Kidney tubule cell (primary cell): ENCODE measurements around the gene KCTD13.
"Not testable (repeated sequence)": the region's sequence is repeated elsewhere in the genome, so short reads cannot be mapped to it uniquely, and the experiment has no call there.

Source experiments
- DNase-seq: peaks from one replicate; pipeline ENCODE4 v3.0.0-alpha.2; 2018; ENCODE audit warnings: low spot score

The KCTD13 gene

DNA sequence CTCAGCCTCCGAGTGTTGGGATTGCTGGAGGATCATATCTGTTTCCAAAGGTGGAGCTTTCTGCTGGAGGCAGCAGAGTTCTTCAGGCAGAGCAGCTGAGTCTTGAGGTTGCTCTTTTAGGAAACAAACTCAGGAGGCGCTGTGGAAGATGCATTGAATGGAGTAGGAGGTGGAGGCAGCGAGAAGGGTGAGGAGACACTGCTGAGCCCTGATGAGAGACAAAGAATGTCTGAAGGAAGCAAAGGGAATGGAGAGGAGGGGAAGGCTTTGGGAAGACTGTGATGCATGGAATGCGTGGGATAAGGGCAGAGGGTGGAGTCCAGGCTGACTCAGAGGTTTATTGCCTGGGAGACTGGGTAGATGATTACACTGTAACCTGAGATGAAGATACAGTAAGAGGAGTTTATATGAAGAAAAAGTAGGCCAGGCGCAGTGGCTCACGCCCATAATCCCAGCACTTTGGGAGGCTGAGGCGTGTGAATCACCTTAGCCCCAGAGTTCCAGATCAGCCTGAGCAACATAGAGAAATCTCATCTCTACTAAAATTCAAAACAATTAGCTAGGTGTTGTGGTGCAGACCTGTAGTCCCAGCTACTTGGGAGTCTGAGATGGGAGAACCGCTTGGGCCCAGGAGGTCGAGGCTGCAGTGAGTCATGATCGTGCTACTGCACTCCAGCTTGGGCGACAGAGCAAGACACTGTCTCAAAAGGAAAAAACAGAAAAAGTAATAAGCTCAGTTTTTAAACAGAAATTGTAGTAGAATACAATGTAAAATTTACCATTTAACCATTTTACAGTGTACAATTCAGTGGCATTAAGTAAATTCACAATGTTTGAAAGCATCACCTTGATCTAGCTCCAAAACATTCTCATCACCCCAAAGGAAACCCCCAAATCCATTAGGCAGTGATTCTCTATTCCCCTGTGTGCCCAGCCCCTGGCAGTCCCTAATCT is 18.1 kb upstream of the KCTD13 start:
- DNase-seq = peak; percentile 99

DNA sequence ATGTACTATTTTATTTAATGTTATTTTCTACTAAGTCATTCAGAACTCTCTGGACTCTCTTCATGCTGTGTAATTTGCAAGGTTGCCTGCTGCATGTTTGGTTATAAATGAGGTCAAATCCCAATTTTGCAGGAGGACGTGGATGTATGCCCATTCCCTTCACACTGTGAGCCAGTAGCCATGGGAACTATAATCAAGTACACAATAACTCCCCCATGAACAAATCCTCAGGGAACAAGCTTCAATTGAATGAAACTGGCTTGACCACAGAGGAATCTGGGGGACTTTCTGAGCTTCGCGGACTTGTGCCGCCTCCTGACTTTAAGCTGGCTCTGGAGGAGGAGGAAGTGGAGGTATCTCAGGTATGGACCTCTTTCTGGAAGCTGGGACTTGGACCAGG is 14.6 kb upstream of the KCTD13 start:
- DNase-seq = no peak

GRCh38 chr16:29931750-29932149 is 5.7 kb upstream of the KCTD13 start:
- DNase-seq = not testable (repeated sequence)

DNA sequence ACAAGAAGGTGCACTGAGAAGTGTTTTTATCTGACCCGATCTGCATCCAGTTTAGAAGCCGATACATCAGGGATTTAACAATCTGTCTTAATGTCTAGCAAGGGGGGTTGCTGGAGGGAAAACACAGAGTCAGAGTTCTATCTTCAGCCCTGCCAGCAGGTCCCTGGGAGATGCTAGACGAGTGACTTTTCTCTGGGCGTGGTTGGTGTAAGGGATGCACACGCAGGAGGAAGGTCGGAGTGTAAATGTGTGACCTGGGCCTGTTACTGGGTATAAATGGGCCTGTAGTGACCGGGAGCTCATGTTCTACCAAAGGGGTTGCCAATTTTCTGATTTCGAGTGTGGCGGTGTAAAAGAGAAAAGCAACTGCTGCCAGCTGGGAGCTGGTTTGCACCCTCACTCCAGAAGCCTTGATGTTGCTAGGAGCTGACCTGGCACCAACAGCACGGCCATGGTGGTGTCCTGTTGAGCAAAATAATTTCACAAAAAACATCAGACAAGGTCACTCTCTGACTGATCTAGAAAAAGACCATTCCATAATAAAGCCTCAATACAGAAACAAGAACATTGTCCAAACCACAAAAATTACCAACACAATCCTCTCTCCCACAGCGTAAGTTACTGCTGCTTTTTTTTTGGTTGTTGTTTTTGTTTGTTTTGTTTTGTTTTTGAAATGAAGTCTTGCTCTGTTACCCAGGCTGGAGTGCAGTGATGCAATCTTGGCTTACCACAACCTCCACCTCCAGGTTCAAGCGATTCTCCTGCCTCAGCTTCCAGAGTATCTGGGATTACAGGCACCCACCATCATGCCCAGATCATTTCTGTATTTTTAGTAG is 1.3 kb upstream of the KCTD13 start:
- DNase-seq = no peak

DNA sequence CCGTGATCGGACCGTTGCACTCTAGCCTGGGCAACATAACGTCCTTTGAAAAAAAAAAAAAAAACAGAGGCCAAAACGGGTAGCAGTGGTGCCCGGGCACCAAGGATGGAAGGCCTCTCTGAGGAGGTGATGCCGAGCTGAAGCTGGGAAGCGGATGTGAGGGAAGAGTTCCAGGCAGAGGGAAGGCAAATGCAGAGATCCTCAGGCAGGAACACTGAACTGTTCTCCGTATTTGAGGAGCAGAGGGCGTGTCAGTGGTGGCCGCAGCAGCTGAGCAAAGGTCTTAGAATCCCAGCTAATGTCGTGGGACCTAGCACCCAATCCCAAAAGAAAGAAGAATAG is 656 bp upstream of the KCTD13 start:
- DNase-seq = peak; percentile 41

DNA sequence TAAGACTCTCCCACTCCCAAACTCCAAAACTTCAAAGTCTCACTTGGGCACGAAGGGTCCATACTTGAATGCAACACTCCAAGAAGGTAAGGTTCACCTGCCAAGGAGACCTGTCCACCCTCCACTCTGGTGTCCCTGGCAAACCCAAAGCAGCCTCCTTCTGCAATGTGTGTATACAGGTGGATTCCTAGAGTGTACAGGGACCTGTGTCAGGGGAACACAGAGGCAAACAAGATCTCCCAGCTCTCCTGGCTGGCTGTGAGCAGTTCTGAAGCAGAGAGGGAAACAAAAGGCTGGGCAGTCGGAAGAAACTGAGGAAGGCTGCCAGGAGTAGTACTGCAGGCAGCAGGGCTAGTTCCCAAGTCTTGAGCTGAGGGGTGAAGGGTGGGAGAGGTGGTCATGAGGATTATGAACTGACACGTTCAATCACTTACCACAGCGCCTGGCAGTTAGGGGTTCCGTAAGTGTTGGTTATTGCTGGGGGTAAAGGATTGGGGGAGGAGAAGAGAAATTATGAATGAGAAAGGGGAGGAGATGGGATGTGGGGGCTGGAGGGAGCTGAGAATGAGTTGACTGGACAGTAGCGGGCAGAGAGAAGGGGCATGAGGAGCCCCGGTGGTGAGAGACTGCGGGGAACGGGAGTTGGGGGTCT is 795 bp downstream of the KCTD13 start:
- no peak for DNase-seq

- DNase-seq = no peak
These were observed 3.0 kb downstream of the KCTD13 start for GRCh38 chr16:29922986-29923501.

DNA sequence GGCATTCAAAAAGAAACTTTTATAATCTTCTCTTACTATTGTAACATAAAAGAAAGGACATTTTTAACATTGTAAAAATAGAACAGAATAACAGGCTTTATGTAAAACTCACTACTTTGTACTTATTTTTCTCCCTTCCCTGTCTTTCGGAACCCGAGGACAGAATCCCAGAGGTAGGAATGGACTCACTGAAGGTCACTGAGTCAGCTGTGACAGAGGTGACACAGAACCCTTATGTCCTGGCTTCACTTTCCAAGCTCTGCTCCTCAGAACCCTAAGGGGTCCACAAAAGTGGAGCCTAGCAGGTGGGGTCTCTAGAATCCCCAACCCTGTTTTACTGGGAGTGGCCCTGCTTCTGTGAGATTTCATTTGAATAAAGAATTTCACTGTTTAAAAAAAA is 3.7 kb downstream of the KCTD13 start:
- no peak for DNase-seq

- DNase-seq = no peak
These were observed 5.0 kb downstream of the KCTD13 start for GRCh38 chr16:29921034-29921385.

GRCh38 chr16:29920288-29921033 is 5.6 kb downstream of the KCTD13 start:
- no peak for DNase-seq

DNA sequence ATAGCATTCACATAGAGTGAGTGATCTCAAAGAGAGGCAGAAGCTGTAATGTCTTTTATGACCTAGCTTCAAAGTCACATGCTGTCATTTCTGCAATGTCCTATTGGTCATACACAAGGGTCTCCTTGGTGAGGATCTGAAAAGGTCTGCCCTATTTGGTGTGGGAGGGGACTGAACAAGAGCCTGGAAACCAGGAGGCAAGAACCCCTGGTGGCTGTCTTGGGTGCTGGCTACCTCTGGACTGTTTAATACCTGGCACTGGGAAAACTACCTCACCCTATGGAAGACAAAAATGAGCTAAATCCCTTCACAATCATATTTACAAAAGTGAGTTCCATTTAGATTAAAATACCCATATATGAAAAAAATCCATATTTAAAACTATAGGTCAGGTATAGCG is 9.0 kb downstream of the KCTD13 start:
- no peak for DNase-seq

DNA sequence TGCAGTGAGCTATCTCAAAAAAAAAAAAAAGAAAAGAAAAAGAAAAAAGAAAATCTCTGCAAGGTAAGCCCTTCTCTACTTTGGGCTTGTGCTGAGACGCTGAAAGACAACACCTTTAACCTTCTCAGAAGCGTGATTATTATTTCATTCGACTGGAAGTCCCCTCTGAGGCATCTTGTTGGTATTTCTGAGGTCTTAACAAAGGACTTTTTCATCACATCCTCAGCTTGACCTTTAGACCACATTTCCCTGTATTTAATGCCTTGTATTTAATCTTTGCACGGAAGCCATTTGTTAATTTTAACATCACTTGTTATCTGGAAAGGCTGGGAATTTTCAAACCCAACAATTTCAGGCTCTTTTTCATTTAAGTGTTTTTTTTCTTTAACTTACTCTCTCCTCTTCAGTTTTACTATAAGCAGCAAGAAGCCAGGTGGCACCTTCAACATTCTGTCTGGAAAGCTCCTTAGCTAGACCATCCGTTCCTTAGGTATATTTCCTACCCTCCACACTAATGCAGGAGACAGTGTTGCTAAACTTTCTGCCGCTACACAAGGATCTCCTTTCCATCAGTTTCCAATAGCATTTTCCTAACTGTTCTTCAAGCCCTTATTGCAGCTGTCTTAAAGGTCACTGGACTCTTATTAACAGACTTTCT is 10.3 kb downstream of the KCTD13 start:
- peak; percentile 86 for DNase-seq

DNA sequence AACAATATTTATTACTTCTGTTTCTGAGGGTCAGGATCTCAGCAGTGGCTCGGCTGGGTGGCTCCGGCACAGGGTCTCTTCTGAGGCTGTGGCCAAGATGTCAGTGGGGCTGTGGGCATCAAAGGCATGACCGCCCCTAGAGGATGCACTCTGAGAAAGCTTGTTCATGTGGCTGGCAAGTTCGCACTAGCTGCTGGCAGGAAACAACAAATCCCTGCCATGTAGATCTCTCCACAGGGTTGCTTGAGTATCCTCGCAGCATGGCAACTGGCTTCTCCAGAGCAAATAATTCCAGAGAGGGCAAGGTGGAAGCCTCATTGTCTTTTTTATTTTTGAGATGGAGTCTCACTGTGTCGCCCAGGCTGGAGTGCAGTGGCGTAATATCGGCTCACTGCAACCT is 12.5 kb downstream of the KCTD13 start:
- no peak for DNase-seq

DNA sequence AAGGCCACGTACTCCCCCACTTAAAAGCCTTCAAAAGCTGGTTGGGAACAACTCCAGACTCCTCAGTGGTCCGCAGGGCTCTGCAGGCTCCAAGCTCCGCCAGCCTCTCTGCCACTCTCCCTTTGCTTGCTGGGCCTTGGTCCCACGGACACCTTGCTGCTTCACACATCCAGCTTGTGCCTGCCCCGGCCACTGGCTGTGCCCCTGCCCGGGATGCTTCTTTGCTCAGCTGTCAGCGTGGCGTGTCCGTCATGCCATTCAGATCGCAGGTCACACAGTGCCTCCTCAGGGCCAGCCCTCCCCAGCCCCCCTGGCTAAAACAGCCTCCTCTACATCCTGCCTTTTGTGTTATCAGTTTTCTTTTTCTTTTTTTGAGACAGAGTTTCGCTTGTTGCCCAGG is 13.9 kb downstream of the KCTD13 start:
- no peak for DNase-seq

DNA sequence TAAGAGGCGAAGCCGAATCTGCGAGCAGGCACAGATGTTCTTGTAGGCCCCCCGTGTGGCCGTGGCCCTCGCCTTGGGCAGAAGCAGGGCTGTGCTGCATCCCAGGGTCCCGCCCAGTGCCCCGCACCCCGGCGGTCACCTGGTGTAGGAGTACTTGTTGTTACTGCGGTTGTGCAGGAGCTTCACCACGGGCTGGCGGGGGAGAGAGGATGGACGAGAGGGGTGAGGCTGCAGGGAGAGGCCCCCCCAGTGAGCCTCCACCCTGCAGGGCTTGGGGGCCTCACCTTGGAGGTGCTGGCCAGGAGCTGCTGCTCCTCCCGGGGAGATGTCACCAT is 14.4 kb downstream of the KCTD13 start:
- no peak for DNase-seq

- no peak for DNase-seq
These were observed 15.0 kb downstream of the KCTD13 start for GRCh38 chr16:29910819-29911675.

DNA sequence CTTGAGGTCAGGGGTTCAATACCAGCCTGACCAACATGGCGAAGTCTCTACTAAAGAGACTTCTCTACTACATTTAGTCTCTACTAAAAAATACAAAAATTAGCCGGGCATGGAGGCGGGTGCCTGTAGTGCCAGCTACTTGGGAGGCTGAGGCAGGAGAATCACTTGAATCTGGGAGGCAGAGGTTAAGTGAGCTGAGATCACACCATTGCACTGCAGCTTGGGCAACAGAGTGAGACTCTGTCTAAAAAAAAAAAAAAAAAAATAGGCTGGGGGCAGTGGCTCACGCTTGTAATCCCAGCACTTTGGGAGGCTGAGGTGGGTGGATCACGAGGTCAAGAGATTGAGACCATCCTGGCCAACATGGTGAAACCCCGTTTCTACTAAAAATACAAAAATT is 16.2 kb downstream of the KCTD13 start:
- not testable (repeated sequence) for DNase-seq

DNA sequence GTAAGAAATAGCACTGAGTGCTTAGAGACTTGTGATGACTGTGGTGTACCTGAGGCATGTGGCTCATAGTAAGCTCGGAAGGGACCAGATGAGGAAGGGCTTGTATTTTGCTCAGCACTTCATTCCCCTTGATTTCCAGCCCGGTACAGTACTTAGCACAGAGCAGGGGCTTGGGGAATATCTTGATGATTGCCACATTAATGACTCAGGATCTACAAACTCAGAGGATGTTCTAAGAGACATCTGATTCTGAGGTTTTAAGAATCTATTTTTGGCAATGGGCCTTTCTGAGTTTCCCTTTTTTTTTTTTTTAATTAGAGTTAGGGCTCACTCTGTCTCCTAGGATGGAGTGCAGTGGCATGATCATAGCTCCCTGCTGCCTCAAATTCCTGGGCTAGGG is 16.6 kb downstream of the KCTD13 start:
- DNase-seq = peak; percentile 28

- DNase-seq = no peak
These were observed 17.3 kb downstream of the KCTD13 start for GRCh38 chr16:29908719-29909220.

DNA sequence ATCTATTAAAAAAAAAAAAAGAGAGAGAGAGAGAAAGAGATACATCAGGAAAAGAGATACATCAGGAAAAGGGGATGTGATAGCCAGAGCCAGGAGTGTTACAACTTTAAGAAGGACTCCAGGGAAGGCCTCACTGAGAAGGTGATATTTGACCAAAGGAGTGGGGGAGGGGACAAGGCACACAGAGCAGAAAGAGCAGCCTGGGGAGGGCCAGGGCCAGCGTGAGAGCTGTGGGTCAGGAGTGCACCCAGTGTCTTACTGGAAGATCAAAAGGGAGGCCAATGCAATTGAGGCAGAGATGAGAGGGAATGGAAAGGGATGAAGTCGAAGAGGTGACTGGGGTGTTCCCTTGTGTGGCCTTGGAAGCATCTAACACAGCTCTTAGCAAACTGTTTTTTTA is 18.1 kb downstream of the KCTD13 start:
- DNase-seq = no peak
